Endothelial cell of umbilical vein (primary cell): ENCODE data around the gene KLHL5.

Experiments
- EZH2 ChIP-seq: IDR thresholded peaks from 2 replicates; pipeline ENCODE4 v1.6.1; 2012; ENCODE audit warnings: borderline replicate concordance, low read depth, mild to moderate bottlenecking, moderate library complexity, low read length, inconsistent platforms; ENCODE audit not compliant: severe bottlenecking
- POLR2A ChIP-seq: IDR thresholded peaks from 2 replicates; pipeline ENCODE4 v1.6.1; 2012; ENCODE audit warnings: low read depth, mild to moderate bottlenecking, control low read depth, low read length
- POLR2AphosphoS5 ChIP-seq: IDR thresholded peaks from 2 replicates; pipeline ENCODE4 v1.6.1; 2012; ENCODE audit warnings: low read depth, mild to moderate bottlenecking, control low read depth, low read length, moderate library complexity; ENCODE audit not compliant: insufficient read depth
- TF ChIP-seq, protein P1 (sequence below), 2 donors: IDR thresholded peaks; 1 replicate in 1 of 2; 2 replicates in 1 of 2; pipeline ENCODE4 v1.5.1; 2011; ENCODE audit warnings: low read length in 2 of 2, mild to moderate bottlenecking in 2 of 2, moderate library complexity in 2 of 2, control low read depth in 1 of 2, inconsistent platforms in 1 of 2, low read depth in 1 of 2; ENCODE audit not compliant: insufficient read depth in 1 of 2; ENCODE audit errors: extremely low read depth in 1 of 2

- TF ChIP-seq POLR2AphosphoS5 (no peak), EZH2 (no peak), POLR2A (no peak)
- TF ChIP-seq, protein P1, sequence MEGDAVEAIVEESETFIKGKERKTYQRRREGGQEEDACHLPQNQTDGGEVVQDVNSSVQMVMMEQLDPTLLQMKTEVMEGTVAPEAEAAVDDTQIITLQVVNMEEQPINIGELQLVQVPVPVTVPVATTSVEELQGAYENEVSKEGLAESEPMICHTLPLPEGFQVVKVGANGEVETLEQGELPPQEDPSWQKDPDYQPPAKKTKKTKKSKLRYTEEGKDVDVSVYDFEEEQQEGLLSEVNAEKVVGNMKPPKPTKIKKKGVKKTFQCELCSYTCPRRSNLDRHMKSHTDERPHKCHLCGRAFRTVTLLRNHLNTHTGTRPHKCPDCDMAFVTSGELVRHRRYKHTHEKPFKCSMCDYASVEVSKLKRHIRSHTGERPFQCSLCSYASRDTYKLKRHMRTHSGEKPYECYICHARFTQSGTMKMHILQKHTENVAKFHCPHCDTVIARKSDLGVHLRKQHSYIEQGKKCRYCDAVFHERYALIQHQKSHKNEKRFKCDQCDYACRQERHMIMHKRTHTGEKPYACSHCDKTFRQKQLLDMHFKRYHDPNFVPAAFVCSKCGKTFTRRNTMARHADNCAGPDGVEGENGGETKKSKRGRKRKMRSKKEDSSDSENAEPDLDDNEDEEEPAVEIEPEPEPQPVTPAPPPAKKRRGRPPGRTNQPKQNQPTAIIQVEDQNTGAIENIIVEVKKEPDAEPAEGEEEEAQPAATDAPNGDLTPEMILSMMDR (IDR thresholded peaks at IDR 0.05; ENCODE audit: extremely low read depth in 1 of 2, insufficient read depth in 1 of 2, low read depth in 1 of 2, low read length in 2 of 2) = no peak
Measured at GRCh38 chr4:39024311-39024865, 37.6 kb upstream of the KLHL5 start.
